Measurements from ENCODE around the gene RXFP2.

The RXFP2 gene

DNA sequence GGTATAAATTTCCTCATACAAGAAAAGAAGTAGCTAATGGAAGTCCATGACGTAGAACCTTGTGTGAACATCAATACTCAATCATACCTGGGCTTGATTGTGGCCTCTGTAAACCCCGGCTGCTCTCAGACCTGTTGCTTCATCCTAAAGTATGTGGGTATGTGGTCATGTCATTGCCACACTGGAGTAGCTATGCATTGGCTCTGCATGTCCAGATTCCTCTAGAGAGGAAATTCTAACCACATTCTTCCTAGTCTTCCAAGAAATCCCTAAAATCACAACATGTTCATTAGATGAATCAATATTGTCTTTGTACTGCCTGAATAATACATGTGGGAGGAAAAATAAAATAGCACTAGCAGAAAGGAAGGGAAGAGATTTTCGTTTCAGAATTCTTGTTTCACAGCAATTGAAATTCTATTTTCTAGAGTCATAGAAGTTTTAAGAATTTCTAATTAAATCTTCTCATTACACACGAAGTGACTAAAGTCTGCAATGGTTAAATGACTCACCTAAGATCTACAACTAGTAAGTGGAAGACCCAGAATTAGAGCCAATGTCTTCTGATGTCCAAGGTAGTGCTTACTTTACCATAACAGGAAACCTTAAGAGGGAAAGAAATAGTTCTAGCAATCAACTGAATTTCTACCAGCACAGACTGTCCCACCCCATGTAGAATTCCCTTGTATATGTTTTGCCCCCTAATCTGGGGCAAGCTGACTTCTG, 28.0 kb downstream of the RXFP2 start:
- no peak for DNase-seq (ENCODE audit: low read depth)

- no peak for DNase-seq (ENCODE audit: low read depth)
Observed at GRCh38 chr13:31768351-31768750, 29.0 kb downstream of the RXFP2 start.

DNA sequence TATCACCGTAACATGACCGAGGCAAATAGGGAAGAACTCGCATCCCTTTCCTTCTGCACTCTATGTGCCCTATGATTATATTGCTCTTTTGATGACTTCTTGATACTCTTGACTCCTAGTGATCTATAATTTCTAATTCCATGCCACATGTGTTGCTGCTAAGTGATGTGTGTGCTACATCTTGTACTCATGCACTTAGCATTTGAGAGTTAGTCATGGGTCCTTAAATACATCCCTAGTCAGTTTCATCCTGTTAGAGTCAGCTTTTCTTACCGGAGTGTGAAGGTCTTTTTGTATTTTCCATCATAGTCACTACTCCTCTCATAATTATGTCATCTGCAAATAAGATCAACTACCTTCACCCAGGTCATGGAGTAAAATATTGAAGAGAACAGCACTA, 30.2 kb downstream of the RXFP2 start:
- DNase-seq (ENCODE audit: low read depth): no peak

GRCh38 chr13:31772231-31772630, 32.9 kb downstream of the RXFP2 start:
- DNase-seq (ENCODE audit: low read depth): no peak

GRCh38 chr13:31773538-31773937, 34.2 kb downstream of the RXFP2 start:
- DNase-seq (ENCODE audit: low read depth): no peak

DNA sequence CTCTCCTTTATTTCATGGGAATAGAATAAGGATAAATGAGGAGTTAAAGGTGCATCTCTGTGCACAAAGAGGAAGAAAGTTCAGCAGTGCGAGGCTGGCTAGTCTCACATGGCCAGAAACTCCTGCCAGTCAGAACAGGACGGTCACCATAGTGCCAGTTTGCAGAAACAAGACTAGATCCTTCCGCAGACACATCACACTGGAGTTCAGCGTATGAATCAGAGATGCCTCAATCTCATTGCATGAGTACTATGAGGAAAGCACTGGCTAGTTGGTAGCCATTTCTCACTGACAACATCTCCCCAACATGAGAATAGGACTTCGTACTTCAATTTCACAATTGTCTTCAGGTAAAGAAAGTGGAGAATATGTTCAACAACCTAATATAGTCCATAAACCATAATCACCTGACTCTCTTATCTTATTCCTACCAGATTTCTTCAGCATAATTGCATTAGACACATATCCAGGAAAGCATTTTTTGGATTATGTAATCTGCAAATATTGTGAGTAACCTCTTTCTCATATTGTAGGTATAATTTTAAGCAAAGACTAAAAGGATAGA, 34.9 kb downstream of the RXFP2 start:
- DNase-seq (ENCODE audit: low read depth): no peak

DNA sequence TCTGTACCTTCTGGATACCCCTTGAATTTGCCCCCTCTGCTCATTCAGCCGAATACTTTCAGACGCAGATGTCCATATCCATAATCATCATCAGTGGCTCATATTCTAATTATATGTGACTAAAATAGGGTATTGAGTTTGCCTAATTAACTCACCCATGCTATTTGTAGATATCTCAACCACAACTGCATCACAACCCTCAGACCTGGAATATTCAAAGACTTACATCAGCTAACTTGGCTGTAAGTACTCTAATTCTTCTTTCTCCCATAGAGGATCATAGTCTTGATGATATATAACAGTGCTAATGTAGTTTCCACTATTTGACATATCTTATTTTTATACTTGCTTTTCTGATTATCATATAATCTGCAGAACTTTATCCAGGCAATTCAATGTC, 35.8 kb downstream of the RXFP2 start:
- no peak for DNase-seq (ENCODE audit: low read depth)

- DNase-seq (ENCODE audit: low read depth): no peak
Observed at GRCh38 chr13:31775686-31776085, 36.4 kb downstream of the RXFP2 start.

DNA sequence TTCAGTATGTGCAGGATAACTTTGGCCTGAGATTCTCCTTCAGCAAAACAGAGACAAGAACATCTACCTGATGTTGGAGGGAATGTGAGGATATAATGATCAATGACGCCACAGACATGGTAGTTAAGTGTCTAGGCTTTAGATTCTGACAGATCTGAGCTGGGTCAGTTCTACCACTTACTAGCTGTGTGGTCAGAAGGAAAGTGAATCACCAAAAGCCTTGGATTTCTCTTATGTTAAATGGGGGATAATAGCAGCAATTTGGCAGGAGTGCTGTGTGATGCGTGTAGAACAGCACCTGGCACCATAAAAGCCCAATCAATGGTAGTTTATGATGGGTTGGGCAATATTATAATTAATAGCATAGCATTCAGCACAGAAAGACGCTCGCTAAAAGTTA, 41.7 kb downstream of the RXFP2 start:
- DNase-seq (ENCODE audit: low read depth): no peak

- DNase-seq (ENCODE audit: low read depth): no peak
Observed at GRCh38 chr13:31786011-31786410, 46.7 kb downstream of the RXFP2 start.

DNA sequence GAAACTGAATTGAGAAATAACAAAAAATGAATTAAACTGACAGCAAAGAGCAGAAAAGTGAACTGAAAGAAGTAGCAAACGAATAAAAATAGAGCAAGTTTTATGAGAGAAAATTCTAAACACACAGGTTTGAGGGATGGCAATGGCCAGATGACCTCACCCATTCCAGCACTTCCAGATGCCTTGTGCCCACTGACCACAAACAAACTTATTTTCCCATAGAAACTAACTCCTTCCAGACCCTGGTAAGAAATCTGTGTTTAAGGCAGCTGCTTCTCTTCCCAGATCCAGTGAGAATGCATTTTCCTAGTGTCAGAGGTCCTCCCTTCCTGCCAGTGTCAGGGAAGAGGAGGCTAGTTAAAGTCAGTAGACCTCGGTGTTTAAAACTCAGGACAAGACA, 51.7 kb downstream of the RXFP2 start:
- no peak for DNase-seq (ENCODE audit: low read depth)

DNA sequence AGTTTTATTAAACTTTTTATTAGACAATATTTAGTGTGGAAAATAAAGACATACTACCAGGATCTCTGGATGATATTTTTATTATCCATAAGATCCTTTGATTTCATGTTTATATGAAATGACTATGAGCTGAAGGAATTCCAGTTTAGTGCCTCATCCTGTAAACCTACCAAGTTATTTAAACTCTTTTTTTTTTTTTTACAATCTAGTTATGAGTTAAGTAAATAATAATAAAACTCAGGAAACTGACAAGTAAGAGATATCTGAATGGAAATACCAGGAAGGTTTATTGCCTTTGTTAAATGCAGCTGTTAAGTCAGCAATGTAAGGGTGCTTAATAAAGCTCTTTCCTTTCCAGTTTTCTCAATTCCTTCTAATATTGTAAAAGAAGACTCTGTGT, 53.9 kb downstream of the RXFP2 start:
- no peak for DNase-seq (ENCODE audit: low read depth)

DNA sequence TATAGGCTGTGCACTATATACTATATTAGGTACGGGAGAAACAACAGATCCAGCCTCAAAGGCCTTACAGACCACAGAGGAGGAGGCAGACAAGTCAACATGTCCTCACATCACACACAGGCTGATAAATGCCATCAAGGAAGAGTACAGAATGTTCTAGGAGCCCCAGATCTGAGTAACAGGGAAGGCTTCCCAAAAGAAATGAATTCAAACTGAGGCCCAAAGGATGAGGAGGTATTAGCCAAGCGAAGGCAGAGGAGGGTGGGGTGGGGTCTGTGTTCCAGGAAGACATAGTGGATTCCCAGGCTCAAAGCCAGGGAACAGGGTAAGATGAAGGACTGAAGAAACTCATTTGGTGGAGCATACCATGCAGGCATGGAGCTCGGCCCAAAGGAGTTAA, 55.1 kb downstream of the RXFP2 start:
- no peak for DNase-seq (ENCODE audit: low read depth)

- DNase-seq (ENCODE audit: low read depth): no peak
Observed at GRCh38 chr13:31797154-31797775, 57.9 kb downstream of the RXFP2 start.

- DNase-seq (ENCODE audit: low read depth): no peak
Observed at GRCh38 chr13:31798189-31798588, 58.9 kb downstream of the RXFP2 start.

DNA sequence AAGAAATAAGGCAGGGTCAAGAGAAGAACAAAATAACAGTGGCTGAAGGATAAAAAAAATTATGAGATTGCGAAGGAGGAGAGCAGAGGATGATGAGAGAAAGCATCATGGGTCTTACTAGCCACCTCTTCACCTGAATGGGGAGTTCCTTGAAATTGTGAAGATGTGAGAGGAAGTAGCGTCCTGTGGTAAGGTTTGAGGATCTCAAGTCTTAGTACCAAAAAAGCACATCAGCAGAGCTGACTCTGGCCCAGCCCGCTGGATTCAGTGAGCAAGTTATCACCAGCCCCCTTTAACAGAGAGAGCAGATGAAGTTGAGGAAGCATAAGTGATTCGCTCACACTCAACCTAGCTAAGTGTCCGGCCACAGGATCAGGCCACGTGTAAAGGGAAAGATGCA, 61.8 kb downstream of the RXFP2 start:
- no peak for DNase-seq (ENCODE audit: low read depth)

DNA sequence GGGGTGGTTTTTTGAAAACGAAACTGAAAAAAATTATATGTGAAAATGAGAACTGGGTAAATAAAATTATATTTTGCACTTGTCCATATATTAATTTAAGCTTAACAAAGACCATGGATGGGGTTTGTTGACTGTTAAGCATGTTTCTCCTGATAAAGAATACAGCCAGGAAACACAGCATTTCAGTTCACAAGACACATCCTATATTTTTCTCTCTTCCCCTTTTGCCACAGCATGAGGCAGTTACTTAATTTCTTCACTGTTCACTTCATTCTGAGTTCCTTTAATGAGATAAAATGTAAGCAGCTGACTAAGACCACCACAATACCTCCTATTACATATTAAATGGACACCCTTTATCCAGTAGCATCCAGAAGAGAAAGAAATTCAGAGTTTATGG, 64.0 kb downstream of the RXFP2 start:
- DNase-seq (ENCODE audit: low read depth): no peak

- DNase-seq (ENCODE audit: low read depth): no peak
Observed at GRCh38 chr13:31805841-31806240, 66.5 kb downstream of the RXFP2 start.

GRCh38 chr13:31807090-31807541, 67.8 kb downstream of the RXFP2 start:
- no peak for DNase-seq (ENCODE audit: low read depth)

DNA sequence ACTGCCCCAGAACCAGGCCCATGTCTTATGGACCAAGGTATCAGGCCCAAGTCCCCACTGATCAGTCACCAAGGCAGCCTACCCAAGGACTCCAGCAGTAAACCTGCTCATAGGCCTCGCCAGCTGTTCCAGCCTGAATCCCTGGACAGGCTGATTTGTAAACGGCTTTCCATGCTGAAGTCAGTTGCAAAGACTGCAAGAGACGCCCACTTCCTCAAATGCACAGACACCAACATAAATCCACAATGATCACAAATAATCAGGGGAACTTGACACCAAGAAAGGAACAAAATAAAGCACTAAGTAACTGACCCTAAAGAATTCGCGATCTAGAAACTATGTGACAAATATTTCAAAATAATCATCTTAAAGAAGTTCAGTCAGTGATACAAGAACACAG, 75.2 kb downstream of the RXFP2 start:
- no peak for DNase-seq (ENCODE audit: low read depth)

GRCh38 chr13:31815361-31816144, 76.2 kb downstream of the RXFP2 start:
- no peak for DNase-seq (ENCODE audit: low read depth)

- no peak for DNase-seq (ENCODE audit: low read depth)
Observed at GRCh38 chr13:31818236-31818635, 78.9 kb downstream of the RXFP2 start.

Measured in activated gamma-delta T cell treated with anti-CD3 and anti-CD28 coated beads, Interleukin-2, amount 50 U/mL, for 16 hours (primary cell).